ENCODE measurements around the gene RASA2. TPM values are rescaled to one million over a fixed set of nuclear protein-coding genes. Genes with fewer than 3 reads are reported as not detected.

The RASA2 gene
- total RNA-seq, 1 experiment from 2014 or later: 14.5 TPM

DNA sequence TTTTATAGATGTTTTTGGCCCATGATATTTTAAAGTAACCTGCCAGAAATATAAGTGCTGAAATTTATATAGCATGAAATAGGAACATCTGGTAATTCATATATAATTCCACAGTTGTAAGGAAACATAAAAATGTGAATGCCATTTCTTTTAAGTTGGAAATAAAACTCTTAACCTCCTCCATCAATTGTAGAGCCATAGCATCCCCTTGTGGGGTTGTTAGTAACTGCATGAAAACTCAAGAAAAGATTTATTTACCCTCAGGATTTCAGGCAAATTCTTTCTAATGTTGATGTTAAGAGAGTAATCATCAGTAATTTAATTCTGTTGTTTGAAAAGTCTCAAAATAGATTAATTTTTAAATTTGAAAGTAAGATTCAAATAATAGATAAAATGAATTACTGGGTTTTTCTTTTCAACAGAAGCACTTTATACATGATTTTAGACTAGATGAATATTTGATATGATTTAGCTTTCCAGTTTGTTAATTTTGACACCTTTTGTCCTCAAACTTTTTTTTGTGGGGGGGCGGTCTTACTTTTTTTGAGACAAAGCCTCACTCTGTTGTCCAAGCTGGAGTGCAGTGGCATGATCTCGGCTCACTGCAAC is 74.7 kb downstream of the RASA2 start:
- ChIA-PET POLR2A (no interaction called here), CTCF (interaction anchor here (0.7 to 2.7 kb wide), 3 partner anchors 102 to 357 kb away, joined by 3 to 19 read pairs (median 6); no protein-coding TSS in a partner anchor)
- Histone ChIP-seq H3K9me3 (ENCODE audit: control insufficient read depth, insufficient read depth, low read depth, low read length) (no peaks in the 10 kb centered on the region), H3K4me1 (ENCODE audit: control insufficient read depth, insufficient read depth, low read length) (no peaks in the 10 kb centered on the region), H3K36me3 (ENCODE audit: control insufficient read depth, insufficient read depth, low read length) (no peaks in the 10 kb centered on the region; the same call in 1 of the 2 replicates), H3K4me3 (ENCODE audit: low read depth in 2 of 2, low read length in 2 of 2) (no peak overlapping the region), H3K27ac (ENCODE audit: low read length) (no peak overlapping the region), H3K27me3 (ENCODE audit: control insufficient read depth, insufficient read depth, low read length) (no peaks in the 10 kb centered on the region)
- BruUV-seq (replicated peaks): no TSS peak
- in situ Hi-C loops (cut with HindIII; ENCODE audit: low pct_unique_long_range_greater_than_20kb, low sequenced_read_pairs) (no loop called here), intact Hi-C loops (cut with micrococcal nuclease; ENCODE audit: unreplicated experiment) (loop anchor here (1.0 to 5.0 kb wide), 2 partner anchors 101 to 259 kb away; no protein-coding TSS in a partner anchor)
- TF ChIP-seq POLR2AphosphoS5 (IDR thresholded peaks at IDR 0.05; ENCODE audit: low read depth, low read length): no peak
- TF ChIP-seq, protein P1, sequence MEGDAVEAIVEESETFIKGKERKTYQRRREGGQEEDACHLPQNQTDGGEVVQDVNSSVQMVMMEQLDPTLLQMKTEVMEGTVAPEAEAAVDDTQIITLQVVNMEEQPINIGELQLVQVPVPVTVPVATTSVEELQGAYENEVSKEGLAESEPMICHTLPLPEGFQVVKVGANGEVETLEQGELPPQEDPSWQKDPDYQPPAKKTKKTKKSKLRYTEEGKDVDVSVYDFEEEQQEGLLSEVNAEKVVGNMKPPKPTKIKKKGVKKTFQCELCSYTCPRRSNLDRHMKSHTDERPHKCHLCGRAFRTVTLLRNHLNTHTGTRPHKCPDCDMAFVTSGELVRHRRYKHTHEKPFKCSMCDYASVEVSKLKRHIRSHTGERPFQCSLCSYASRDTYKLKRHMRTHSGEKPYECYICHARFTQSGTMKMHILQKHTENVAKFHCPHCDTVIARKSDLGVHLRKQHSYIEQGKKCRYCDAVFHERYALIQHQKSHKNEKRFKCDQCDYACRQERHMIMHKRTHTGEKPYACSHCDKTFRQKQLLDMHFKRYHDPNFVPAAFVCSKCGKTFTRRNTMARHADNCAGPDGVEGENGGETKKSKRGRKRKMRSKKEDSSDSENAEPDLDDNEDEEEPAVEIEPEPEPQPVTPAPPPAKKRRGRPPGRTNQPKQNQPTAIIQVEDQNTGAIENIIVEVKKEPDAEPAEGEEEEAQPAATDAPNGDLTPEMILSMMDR (IDR thresholded peaks at IDR 0.05): peak; percentile 97; the same call in 1 of the 2 replicates
- ATAC-seq (no peak), DNase-seq (ENCODE audit: low read depth, low spot score) (peak; percentile 60)

DNA sequence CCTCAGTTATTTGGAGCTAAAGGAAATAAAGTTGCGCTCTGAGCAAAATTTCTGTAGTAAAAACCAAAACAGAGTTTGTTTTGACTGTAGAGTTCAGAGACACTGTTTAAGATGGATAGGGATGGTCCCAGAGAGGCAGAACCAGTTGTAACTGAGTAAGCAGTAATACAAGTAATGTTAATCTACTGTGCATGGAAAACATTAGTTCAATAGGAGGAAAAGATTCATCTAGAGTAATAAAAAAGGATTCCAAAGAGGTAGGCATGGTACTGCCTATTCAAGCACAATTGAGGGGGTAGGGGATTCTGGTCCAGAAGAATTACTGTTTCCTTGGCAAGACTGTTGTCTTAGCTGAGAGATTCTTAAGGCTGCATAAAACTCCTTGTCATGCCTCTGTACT is 77.4 kb downstream of the RASA2 start:
- no peak for DNase-seq (ENCODE audit: low read depth, low spot score)
- H3K9me3 ChIP-seq (ENCODE audit: control insufficient read depth, insufficient read depth, low read depth, low read length): no peaks in the 10 kb centered on the region
- no peak overlapping the region for H3K4me3 ChIP-seq (ENCODE audit: low read depth in 2 of 2, low read length in 2 of 2)
- no peaks in the 10 kb centered on the region for H3K4me1 ChIP-seq (ENCODE audit: control insufficient read depth, insufficient read depth, low read length)
- intact Hi-C loops (cut with micrococcal nuclease; ENCODE audit: unreplicated experiment): loop anchor here (5.0 kb wide), 1 partner anchor 262 kb away; no protein-coding TSS in a partner anchor
- no peaks in the 10 kb centered on the region for H3K27me3 ChIP-seq (ENCODE audit: control insufficient read depth, insufficient read depth, low read length)
- no peaks in the 10 kb centered on the region; the same call in 1 of the 2 replicates for H3K36me3 ChIP-seq (ENCODE audit: control insufficient read depth, insufficient read depth, low read length)
- no peak overlapping the region for H3K27ac ChIP-seq (ENCODE audit: low read length)
- in situ Hi-C loops (cut with HindIII; ENCODE audit: low pct_unique_long_range_greater_than_20kb, low sequenced_read_pairs): no loop called here
- TF ChIP-seq, protein P1 (IDR thresholded peaks at IDR 0.05): no peak
- TF ChIP-seq POLR2AphosphoS5 (IDR thresholded peaks at IDR 0.05; ENCODE audit: low read depth, low read length) (no peak), TCF7L2 (IDR thresholded peaks at IDR 0.05; ENCODE audit: low read depth, low read length) (no peak), SIN3A (IDR thresholded peaks at IDR 0.05; ENCODE audit: borderline replicate concordance, insufficient read depth, low read depth, low read length) (no peak)
- TF ChIP-seq, protein P2, sequence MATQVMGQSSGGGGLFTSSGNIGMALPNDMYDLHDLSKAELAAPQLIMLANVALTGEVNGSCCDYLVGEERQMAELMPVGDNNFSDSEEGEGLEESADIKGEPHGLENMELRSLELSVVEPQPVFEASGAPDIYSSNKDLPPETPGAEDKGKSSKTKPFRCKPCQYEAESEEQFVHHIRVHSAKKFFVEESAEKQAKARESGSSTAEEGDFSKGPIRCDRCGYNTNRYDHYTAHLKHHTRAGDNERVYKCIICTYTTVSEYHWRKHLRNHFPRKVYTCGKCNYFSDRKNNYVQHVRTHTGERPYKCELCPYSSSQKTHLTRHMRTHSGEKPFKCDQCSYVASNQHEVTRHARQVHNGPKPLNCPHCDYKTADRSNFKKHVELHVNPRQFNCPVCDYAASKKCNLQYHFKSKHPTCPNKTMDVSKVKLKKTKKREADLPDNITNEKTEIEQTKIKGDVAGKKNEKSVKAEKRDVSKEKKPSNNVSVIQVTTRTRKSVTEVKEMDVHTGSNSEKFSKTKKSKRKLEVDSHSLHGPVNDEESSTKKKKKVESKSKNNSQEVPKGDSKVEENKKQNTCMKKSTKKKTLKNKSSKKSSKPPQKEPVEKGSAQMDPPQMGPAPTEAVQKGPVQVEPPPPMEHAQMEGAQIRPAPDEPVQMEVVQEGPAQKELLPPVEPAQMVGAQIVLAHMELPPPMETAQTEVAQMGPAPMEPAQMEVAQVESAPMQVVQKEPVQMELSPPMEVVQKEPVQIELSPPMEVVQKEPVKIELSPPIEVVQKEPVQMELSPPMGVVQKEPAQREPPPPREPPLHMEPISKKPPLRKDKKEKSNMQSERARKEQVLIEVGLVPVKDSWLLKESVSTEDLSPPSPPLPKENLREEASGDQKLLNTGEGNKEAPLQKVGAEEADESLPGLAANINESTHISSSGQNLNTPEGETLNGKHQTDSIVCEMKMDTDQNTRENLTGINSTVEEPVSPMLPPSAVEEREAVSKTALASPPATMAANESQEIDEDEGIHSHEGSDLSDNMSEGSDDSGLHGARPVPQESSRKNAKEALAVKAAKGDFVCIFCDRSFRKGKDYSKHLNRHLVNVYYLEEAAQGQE (IDR thresholded peaks at IDR 0.05; ENCODE audit: insufficient read depth in 1 of 2, low read depth in 2 of 2, low read length in 1 of 2): no peak
- POLR2A ChIA-PET: no interaction called here
- CTCF ChIA-PET: no interaction called here
- no peak for ATAC-seq
- no TSS peak for BruUV-seq (replicated peaks)
